SU-DHL-6 (cell line): Measurements from ENCODE around the gene ZC4H2.

ENCODE experiments used
- H2AFZ ChIP-seq: fragments of 200-600 bp; sonication (generic); 2 replicates; pipeline ENCODE4 v1.6.1; 2014; ENCODE audit warnings: low read depth, mild to moderate bottlenecking, moderate library complexity, mixed read lengths, antibody characterized with exemption, low read length; ENCODE audit not compliant: severe bottlenecking
- H3F3A ChIP-seq: fragments of 200-600 bp; shearing (Covaris generic); 2 replicates; pipeline ENCODE4 v1.6.0; 2016; ENCODE audit warnings: antibody characterized with exemption, mild to moderate bottlenecking; ENCODE audit not compliant: insufficient read depth
- H3K27ac ChIP-seq: fragments of 200-600 bp; sonication (generic); 2 replicates; pipeline ENCODE4 v1.5.1; 2016; ENCODE audit warnings: low read depth, mild to moderate bottlenecking, low read length, moderate library complexity, mixed read lengths
- H3K27me3 ChIP-seq: fragments of 200-600 bp; sonication (generic), shearing (Covaris generic); 2 replicates; pipeline ENCODE4 v1.6.0; 2014; ENCODE audit warnings: mild to moderate bottlenecking, low read length
- H3K36me3 ChIP-seq: fragments of 200-600 bp; sonication (generic); 2 replicates; pipeline ENCODE4 v1.6.1; 2014; ENCODE audit warnings: mild to moderate bottlenecking, low read length, mixed read lengths
- H3K4me2 ChIP-seq: fragments of 300-600, 200-600 bp; shearing (Covaris generic), sonication (generic); 2 replicates; pipeline ENCODE4 v1.6.0; 2014; ENCODE audit warnings: low read length, low read depth, mild to moderate bottlenecking; ENCODE audit not compliant: poor library complexity, severe bottlenecking
- H3K4me3 ChIP-seq: fragments of 200-600 bp; sonication (generic); 2 replicates; pipeline ENCODE4 v1.5.1; 2014; ENCODE audit warnings: antibody characterized with exemption, low read length, mild to moderate bottlenecking, mixed read lengths; ENCODE audit not compliant: insufficient read depth, poor library complexity, severe bottlenecking
- H3K79me2 ChIP-seq: fragments of 200-600 bp; sonication (generic); 2 replicates; pipeline ENCODE4 v1.6.1; 2014; ENCODE audit warnings: mild to moderate bottlenecking, low read length, moderate library complexity; ENCODE audit not compliant: insufficient read depth
- H3K9ac ChIP-seq: fragments of 200-600 bp; sonication (generic); 2 replicates; pipeline ENCODE4 v1.7.0; 2014; ENCODE audit warnings: mild to moderate bottlenecking, low read length
- H3K9me2 ChIP-seq: fragments of 200-600 bp; sonication (generic); replicated peaks from 2 replicates; pipeline ENCODE4 v1.6.1; 2014; ENCODE audit warnings: low read length; ENCODE audit not compliant: insufficient read depth
- H3K9me3 ChIP-seq: fragments of 200-600 bp; sonication (generic); 2 replicates; pipeline ENCODE4 v1.6.1; 2014; ENCODE audit warnings: low read length, mixed read lengths; ENCODE audit not compliant: insufficient read depth
- H4K20me1 ChIP-seq: fragments of 200-600 bp; sonication (generic); 2 replicates; pipeline ENCODE4 v1.6.1; 2014; ENCODE audit warnings: low read depth, mild to moderate bottlenecking, antibody characterized with exemption, low read length, moderate library complexity, mixed read lengths
- CTCF ChIP-seq: fragments of 200-600 bp; sonication (generic); IDR thresholded peaks from one replicate; pipeline ENCODE4 v1.5.1; 2017; ENCODE audit warnings: antibody characterized with exemption, mild to moderate bottlenecking, low read length, moderate library complexity; ENCODE audit not compliant: insufficient read depth, poor library complexity, severe bottlenecking
- EZH2phosphoT487 ChIP-seq: fragments of 200-600 bp; sonication (generic), shearing (Covaris generic); conservative IDR thresholded peaks from 2 replicates; pipeline ENCODE4 v1.6.1; 2018; ENCODE audit warnings: mild to moderate bottlenecking, antibody characterized with exemption, low read length, moderate library complexity, mixed read lengths

Gene ZC4H2

GRCh38 chrX:64977830-64978229 is 1.6 kb upstream of the ZC4H2 start:
- H3K4me2 ChIP-seq: no peak overlapping the region
- no peak overlapping the region for H2AFZ ChIP-seq
- H3F3A ChIP-seq: no peaks in the 10 kb centered on the region
- no peaks in the 10 kb centered on the region for H3K27me3 ChIP-seq
- no peak overlapping the region for H3K9ac ChIP-seq
- TF ChIP-seq CTCF (no peak), EZH2phosphoT487 (no peak)
- no peaks in the 10 kb centered on the region for H3K9me2 ChIP-seq
- H3K79me2 ChIP-seq: no peaks in the 10 kb centered on the region; the same call in 1 of the 2 replicates
- no peak overlapping the region for H3K27ac ChIP-seq
- H4K20me1 ChIP-seq: no peaks in the 10 kb centered on the region
- no peaks in the 10 kb centered on the region for H3K9me3 ChIP-seq
- no peak overlapping the region for H3K4me3 ChIP-seq
- no peaks in the 10 kb centered on the region for H3K36me3 ChIP-seq

- H3K79me2 ChIP-seq: no peaks in the 10 kb centered on the region; the same call in 1 of the 2 replicates
- no peak overlapping the region for H3K9ac ChIP-seq
- no peaks in the 10 kb centered on the region for H3K9me3 ChIP-seq
- H3K36me3 ChIP-seq: no peaks in the 10 kb centered on the region
- TF ChIP-seq CTCF (no peak), EZH2phosphoT487 (no peak)
- H3F3A ChIP-seq: no peaks in the 10 kb centered on the region
- peak overlapping the region; percentile 96 for H2AFZ ChIP-seq
- H3K27ac ChIP-seq: no peak overlapping the region
- peak overlapping the region; percentile 83 for H3K4me2 ChIP-seq
- H3K27me3 ChIP-seq: no peaks in the 10 kb centered on the region
- no peak overlapping the region for H3K4me3 ChIP-seq
- no peaks in the 10 kb centered on the region for H4K20me1 ChIP-seq
- no peaks in the 10 kb centered on the region for H3K9me2 ChIP-seq
These were observed 801 bp upstream of the ZC4H2 start for GRCh38 chrX:64977051-64977450.

GRCh38 chrX:64976673-64977040 is 407 bp upstream of the ZC4H2 start:
- peak overlapping the region; percentile 60; the same call in 1 of the 2 replicates for H3K9ac ChIP-seq
- no peaks in the 10 kb centered on the region for H3K9me3 ChIP-seq
- H3K9me2 ChIP-seq: no peaks in the 10 kb centered on the region
- no peak overlapping the region for H3K27ac ChIP-seq
- no peaks in the 10 kb centered on the region for H4K20me1 ChIP-seq
- H3K79me2 ChIP-seq: no peaks in the 10 kb centered on the region; the same call in 1 of the 2 replicates
- TF ChIP-seq CTCF (no peak), EZH2phosphoT487 (no peak)
- H2AFZ ChIP-seq: peak overlapping the region; percentile 96
- peak overlapping the region; percentile 83 for H3K4me2 ChIP-seq
- no peaks in the 10 kb centered on the region for H3K27me3 ChIP-seq
- no peaks in the 10 kb centered on the region for H3K36me3 ChIP-seq
- no peaks in the 10 kb centered on the region for H3F3A ChIP-seq
- peak overlapping the region; percentile 93 for H3K4me3 ChIP-seq
